IPS-NIHi11 (cell line): ENCODE results near the gene VPS37C.

ENCODE experiments used
- DNase-seq: peaks from one replicate; pipeline ENCODE4 v3.0.0; 2012; ENCODE audit warnings: mixed read lengths, low spot score

VPS37C gene

DNA sequence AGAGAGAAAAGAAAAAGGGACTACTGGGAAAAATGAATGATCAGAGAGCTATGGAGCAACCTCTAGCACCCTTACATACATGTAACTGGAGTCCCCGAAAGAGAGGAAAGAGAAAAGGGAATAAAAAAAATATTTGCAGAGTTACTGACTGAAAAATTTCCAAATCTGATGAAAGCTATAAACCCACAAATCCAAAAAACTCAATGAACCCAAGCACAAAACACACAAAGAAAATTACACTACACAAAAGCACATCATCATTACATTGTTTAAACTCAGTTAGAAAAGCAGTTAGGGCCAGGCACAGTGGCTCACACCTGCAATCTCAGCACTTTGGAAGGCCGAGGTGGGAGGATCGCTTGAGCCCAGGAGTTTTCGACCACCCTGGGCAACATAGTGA, 6.7 kb downstream of the VPS37C start:
- no peak for DNase-seq

DNA sequence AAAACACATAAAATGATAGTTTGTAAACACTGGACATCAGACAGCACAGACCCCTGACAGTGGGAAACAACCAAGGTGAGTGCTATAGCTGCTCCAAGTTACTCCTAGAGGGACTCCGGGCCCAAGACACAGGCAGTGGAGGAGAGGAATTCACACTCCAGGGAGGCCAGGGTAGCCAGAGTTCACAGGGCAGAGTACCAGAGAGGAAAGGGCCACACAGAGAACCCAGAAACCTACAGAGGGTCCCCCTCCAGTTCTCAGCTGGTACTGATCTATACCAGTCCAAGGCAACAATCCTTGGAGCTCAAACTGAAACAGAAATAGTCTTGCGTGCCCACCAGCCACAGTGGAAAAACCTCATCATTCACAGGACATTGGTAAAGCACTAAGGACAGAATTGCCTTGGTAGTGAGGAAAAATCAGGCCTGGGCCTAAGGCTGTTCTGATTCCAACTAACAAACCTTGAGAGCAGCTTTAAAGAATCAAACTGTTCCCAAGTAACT, 7.6 kb downstream of the VPS37C start:
- no peak for DNase-seq

DNA sequence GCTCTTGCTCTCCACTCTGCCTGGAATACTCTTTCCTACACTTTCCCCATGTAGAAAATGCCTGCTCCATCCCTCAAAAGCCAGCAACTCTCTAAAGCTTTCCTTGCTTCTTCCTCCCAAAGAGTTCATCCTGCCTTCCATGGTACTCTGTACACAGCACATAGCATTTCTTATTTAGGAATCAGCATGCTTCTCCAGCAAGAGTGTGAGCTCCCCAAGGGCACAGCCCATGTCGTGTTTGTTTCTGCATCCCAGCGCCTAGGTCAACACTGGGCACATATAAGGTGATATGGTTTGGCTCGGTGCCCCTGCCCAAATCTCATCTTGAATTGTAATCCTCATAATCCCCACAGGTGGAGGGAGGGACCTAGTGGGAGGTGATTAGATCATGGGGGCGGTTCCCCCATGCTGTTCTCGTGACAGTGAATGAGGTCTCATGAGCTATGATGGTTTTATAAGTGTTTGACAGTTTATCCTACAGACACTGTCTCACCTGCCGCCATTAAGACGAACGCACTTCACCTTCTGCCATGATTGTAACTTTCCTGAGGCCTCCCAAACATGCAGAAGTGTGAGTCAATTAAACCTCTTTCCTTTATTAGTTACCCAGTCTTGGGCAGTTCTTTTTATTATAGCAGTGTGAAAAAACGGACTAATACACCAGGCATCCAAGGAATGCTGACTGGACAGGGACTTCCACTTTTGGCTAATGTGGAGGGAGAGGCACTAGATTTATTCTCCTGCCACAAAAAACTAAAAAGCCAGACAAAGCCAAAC, 8.2 kb downstream of the VPS37C start:
- no peak for DNase-seq

GRCh38 chr11:61151545-61152252, 9.5 kb downstream of the VPS37C start:
- DNase-seq, result no peak

GRCh38 chr11:61150706-61151544, 10.3 kb downstream of the VPS37C start:
- no peak for DNase-seq

DNA sequence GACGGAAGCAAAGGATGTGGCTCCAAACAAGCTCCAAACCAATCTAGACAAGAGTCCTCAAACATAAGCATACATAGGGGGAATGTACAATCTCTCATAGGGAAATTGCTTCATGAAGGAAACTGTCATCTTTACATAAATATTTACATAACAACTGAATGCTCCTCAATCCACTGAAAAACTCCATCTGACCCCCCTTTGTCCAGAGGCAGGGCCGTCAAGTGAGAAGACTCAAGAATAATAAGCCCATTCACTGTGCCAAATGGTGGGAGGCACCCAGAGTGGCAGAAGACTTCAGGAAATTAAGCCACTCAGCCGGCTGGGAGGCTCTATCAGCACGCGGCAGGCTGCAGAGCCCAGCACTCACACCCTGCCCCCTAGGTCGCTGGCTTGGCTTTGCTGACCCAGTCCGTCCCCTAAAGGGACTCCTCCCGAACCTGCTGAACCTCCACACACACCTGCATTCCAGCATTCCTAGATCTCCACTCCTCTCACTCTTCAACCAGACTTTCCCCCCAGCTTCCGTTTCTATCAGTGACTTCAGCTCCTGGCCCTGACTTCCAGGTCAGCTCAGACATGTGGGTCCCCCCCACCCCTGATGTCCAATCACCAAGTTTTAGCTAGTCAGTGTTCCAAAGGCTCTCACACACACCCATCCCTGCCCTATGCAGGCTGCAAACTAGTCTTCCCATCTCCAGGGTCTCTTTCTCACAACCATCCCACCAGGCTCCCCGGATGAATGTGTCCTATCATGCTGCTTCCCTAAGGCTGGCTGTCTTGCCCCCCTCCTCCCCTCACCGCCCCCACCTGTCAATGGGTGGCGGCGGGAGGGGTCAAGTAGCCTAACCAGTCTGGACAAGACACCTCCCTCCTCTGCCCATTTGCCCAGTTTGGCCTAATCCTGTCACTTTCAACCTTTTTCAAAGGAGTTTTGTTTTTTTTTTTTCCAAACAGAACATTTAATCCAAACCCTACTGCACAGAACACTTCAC, 11.3 kb downstream of the VPS37C start:
- peak; percentile 49 for DNase-seq

GRCh38 chr11:61147791-61148620, 13.2 kb downstream of the VPS37C start:
- DNase-seq, result no peak

GRCh38 chr11:61147271-61147670, 14.0 kb downstream of the VPS37C start:
- DNase-seq, result no peak

DNA sequence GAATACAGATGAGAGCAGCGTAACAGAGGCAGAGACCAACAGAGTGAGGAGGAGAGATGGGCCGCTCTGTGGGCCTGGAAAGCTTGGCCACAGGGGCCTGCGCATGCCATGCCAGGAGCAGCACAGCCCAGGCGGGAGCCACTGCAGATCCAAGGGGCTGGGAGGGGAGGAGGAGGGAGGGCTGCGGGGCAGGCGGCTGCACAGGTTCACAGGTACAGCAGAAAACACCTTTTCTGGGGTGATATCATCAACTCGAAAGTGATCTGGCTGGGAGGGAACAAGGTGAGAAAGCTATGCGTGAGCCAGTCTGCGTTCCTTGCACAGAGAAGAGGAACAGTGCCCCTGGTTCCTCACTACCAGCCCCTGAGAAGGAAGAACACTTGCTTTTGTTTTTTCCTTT, 14.8 kb downstream of the VPS37C start:
- no peak for DNase-seq

- DNase-seq, result no peak
These were observed 15.8 kb downstream of the VPS37C start for GRCh38 chr11:61145228-61146005.

- no peak for DNase-seq
These were observed 16.6 kb downstream of the VPS37C start for GRCh38 chr11:61144511-61145179.

GRCh38 chr11:61142424-61142823, 18.8 kb downstream of the VPS37C start:
- no peak for DNase-seq

- DNase-seq, result peak; percentile 61
These were observed 19.6 kb downstream of the VPS37C start for GRCh38 chr11:61141601-61142028.

GRCh38 chr11:61140416-61140815, 20.8 kb downstream of the VPS37C start:
- DNase-seq, result no peak

DNA sequence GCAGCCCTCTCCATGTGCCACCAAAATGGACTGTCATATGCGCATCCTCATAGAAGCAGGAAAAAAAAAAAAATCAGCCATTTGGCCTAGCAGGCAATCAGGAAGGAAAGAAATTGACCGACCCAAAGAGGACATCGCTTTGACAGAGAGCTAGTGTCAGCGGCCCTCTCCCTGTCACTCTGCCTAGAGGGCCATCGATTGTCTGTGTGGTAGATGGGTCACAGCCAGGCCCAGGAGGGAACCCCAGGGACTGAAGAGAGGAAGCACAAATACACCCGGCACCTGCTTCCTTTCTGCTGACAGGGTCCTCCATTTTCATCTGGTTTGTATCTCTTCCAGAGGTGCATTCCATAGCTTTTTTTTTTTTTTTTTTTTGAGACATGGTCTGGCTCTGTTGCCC, 21.8 kb downstream of the VPS37C start:
- DNase-seq, result no peak

GRCh38 chr11:61138935-61139334, 22.3 kb downstream of the VPS37C start:
- DNase-seq, result no peak

DNA sequence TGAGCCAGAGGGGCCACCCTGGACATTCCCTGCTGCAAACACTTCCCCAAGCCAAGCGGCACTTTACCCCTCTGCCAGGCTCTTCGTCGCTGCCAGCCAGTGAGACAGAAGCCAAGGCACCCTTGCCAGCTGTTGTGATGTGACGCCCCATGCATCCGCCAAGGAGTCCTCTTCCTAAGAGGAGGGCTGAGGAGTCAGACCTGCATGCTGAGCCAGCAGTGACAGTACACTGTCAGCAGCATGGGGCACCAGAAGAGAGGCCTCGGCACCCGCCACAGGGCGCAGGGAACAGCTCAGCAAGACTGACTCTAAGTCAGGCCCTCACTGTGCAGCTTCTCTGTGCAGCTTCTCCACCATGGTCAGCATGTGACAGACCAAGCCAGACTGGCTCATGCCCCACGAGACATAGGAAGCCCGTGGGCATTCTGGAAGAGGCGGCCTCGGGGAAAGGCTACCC, 26.4 kb downstream of the VPS37C start:
- no peak for DNase-seq

- DNase-seq, result no peak
These were observed 27.1 kb downstream of the VPS37C start for GRCh38 chr11:61133956-61134662.
